ENCODE results near the gene TFPT.

DNA sequence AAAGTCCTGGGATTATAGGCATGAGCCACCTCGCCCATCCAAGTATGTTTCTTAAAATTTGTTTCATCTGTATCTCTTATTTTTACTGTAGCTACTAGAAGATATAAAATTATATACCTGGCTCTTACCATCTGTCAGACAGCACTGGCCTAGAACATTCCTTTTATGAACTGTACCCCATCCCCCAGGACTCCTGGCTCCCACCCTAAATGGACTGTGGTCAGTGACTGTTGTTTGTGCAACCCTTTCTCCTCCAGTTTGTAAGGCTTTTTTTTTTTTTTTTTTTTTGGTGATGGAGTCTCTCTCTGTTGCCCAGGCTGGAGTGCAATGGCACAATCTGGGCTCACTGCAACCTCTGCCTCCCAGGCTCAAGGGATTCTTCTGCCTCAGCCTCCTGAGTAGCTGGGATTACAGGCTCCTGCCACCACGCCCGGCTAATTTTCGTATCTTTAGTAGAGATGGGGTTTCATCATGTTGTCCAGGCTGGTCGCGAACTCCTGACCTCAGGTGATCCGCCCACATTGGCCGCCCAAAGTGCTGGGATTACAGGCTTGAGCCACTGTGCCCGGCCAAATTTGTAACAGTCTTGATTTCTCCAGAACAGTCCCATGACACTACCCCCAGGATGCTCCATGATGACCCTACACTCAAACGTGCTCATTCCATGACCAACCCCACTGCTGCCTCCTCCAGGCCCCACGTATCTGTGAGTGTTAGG, 10.3 kb downstream of the TFPT start:
- TF ChIP-seq CTCF (IDR thresholded peaks at IDR 0.05) (no peak), POLR2A (IDR thresholded peaks at IDR 0.05) (no peak)
